Neural progenitor cell (in vitro differentiated cells): ENCODE results near the gene OGDHL.
"Not testable (repeated sequence)": the region's sequence is repeated elsewhere in the genome, so short reads cannot be mapped to it uniquely, and the experiment has no call there.

Experiments
- CTCF ChIP-seq: fragments of 200-600 bp; sonication (generic); IDR thresholded peaks from 2 replicates; pipeline ENCODE4 v1.5.1; 2017; ENCODE audit warnings: antibody characterized with exemption, mild to moderate bottlenecking
- EZH2 ChIP-seq: fragments of 200-600 bp; sonication (generic); IDR thresholded peaks from 2 replicates; pipeline ENCODE4 v1.6.1; 2017; ENCODE audit warnings: antibody characterized with exemption, mild to moderate bottlenecking, moderate library complexity
- EZH2phosphoT487 ChIP-seq: fragments of 200-600 bp; sonication (generic); IDR thresholded peaks from 2 replicates; pipeline ENCODE4 v1.6.1; 2017; ENCODE audit warnings: antibody characterized with exemption

GRCh38 chr10:49754951-49755350, 7.2 kb downstream of the OGDHL start:
- not testable (repeated sequence) for TF ChIP-seq EZH2, CTCF, EZH2phosphoT487
